Measurements from ENCODE around the gene RNU5B-1.

- TF ChIP-seq YY1 (IDR thresholded peaks at IDR 0.05; ENCODE audit: low read depth, low read length) (no peak), CTCF (IDR thresholded peaks at IDR 0.05; ENCODE audit: control extremely low read depth in 1 of 3, insufficient read depth in 1 of 3, low read depth in 1 of 3, low read length in 3 of 3) (no peak), BRCA1 (IDR thresholded peaks at IDR 0.05; ENCODE audit: low read depth, low read length) (no peak), MAX (IDR thresholded peaks at IDR 0.05) (no peak)
These were observed 23.3 kb downstream of the RNU5B-1 start for GRCh38 chr15:65327651-65328393.
